A549 (cell line): Measurements from ENCODE around the gene PTPRE. TPM values are rescaled to one million over a fixed set of nuclear protein-coding genes. Genes with fewer than 3 reads are reported as not detected.

Experiments
- ATAC-seq, 2 experiments: fragments of 200-7000 bp in 1 of 2; fragments of >200 bp in 1 of 2; cut with Nextera tagmentation in 1 of 2; cut with Tn5 transposase in 1 of 2; 3 replicates each; pipeline versions ENCODE4 v1.8.0 to v1.9.1; 2018 to 2020; ENCODE audit warnings: mild to moderate bottlenecking in 1 of 2, moderate library complexity in 1 of 2
- CTCF ChIA-PET: fragments of 300-600 bp; sonication (Branson Sonifier 250); formaldehyde crosslinking; extraction: SDS; loops from one replicate; lab custom pipeline; 2021; ENCODE audit warnings: antibody characterized with exemption, inconsistent platforms; lab: Yijun Ruan, JAX
- POLR2A ChIA-PET: fragments of 350-600 bp; formaldehyde crosslinking; extraction: SDS; loops from one replicate; lab custom pipeline; 2021; ENCODE audit warnings: antibody characterized with exemption, inconsistent platforms; lab: Yijun Ruan, JAX
- DNase-seq, 2 experiments: peaks; one replicate each; pipeline versions ENCODE4 v3.0.0 to v3.0.0-alpha.2; 2011 to 2016; ENCODE audit warnings: low read depth in 1 of 2, low spot score in 1 of 2
- FAIRE-seq: peaks from 2 replicates; lab custom pipeline; 2011; peaks lifted over from hg19 to GRCh38; lab: Jason Lieb, UNC
- H3K27ac ChIP-seq, 2 experiments: fragments of >200 bp; sonication (Bioruptor Twin); formaldehyde crosslinking; 3 replicates each; pipeline ENCODE4 v1.5.1; 2016 to 2017
- H3K4me1 ChIP-seq: fragments of >200 bp; sonication (Bioruptor Twin); formaldehyde crosslinking; 3 replicates; pipeline ENCODE4 v1.6.1; 2016
- H3K4me2 ChIP-seq: fragments of >200 bp; sonication (Bioruptor Twin); formaldehyde crosslinking; 3 replicates; pipeline ENCODE4 v1.6.1; 2016
- H3K4me3 ChIP-seq: fragments of >200 bp; sonication (Bioruptor Twin); formaldehyde crosslinking; 3 replicates; pipeline ENCODE4 v1.5.1; 2016
- H3K9me3 ChIP-seq: fragments of >200 bp; sonication (Bioruptor Twin); formaldehyde crosslinking; 3 replicates; pipeline ENCODE4 v1.6.1; 2016
- BCL3 ChIP-seq: fragments of >200 bp; sonication (Bioruptor Twin); formaldehyde crosslinking; IDR thresholded peaks from 3 replicates; pipeline ENCODE4 v1.6.1; 2016
- BHLHE40 ChIP-seq: IDR thresholded peaks from 2 replicates; pipeline ENCODE4 v1.6.1; 2012; ENCODE audit warnings: low read depth, low read length, inconsistent platforms
- CBX8 ChIP-seq: fragments of 200-600 bp; sonication (generic); IDR thresholded peaks from 2 replicates; pipeline ENCODE4 v1.6.1; 2016
- CEBPB ChIP-seq, 2 experiments: fragments of >200 bp in 1 of 2; sonication (Bioruptor Twin) in 1 of 2; formaldehyde crosslinking in 1 of 2; IDR thresholded peaks; 2 replicates each; pipeline ENCODE4 v1.6.1; 2012 to 2016
- CHD2 ChIP-seq: fragments of 150-350 bp; IDR thresholded peaks from 2 replicates; pipeline ENCODE4 v1.6.1; 2014; ENCODE audit warnings: low read length; ENCODE audit not compliant: partially characterized antibody
- E2F6 ChIP-seq: IDR thresholded peaks from 2 replicates; pipeline ENCODE4 v1.6.1; 2012; ENCODE audit warnings: low read depth, borderline replicate concordance
- FOSL2 ChIP-seq, 2 experiments: fragments of 450-650 bp in 1 of 2; fragments of >200 bp in 1 of 2; sonication (Bioruptor Twin) in 1 of 2; formaldehyde crosslinking; IDR thresholded peaks; 2 replicates each; pipeline versions ENCODE4 v1.5.0 to v1.6.1; 2016 to 2020; ENCODE audit warnings: mild to moderate bottlenecking in 1 of 2, moderate library complexity in 1 of 2
- HOXA7 ChIP-seq: fragments of 250-450 bp; sonication (Bioruptor Pico); IDR thresholded peaks from 2 replicates; pipeline ENCODE4 v1.5.0; 2020; ENCODE audit warnings: mild to moderate bottlenecking, moderate library complexity
- HOXB5 ChIP-seq: fragments of 250-450 bp; sonication (Bioruptor Pico); IDR thresholded peaks from 2 replicates; pipeline ENCODE4 v1.5.0; 2020; ENCODE audit warnings: mild to moderate bottlenecking, moderate library complexity
- JUN ChIP-seq, 2 experiments: fragments of >200 bp; sonication (Bioruptor Twin); formaldehyde crosslinking; IDR thresholded peaks; 2 replicates in 1 of 2; 3 replicates in 1 of 2; pipeline ENCODE4 v1.6.1; 2016 to 2017
- KDM5A ChIP-seq: fragments of 200-600 bp; sonication (generic); IDR thresholded peaks from 2 replicates; pipeline ENCODE4 v1.6.1; 2016; ENCODE audit warnings: antibody characterized with exemption, mild to moderate bottlenecking
- MAFK ChIP-seq: fragments of 450-650 bp; IDR thresholded peaks from 2 replicates; pipeline ENCODE4 v1.6.1; 2014; ENCODE audit not compliant: partially characterized antibody
- MYC ChIP-seq: IDR thresholded peaks from 2 replicates; pipeline ENCODE4 v1.6.1; 2012; ENCODE audit warnings: mild to moderate bottlenecking, inconsistent platforms, low read length, improper control_type of control experiment, borderline replicate concordance
- NFE2L2 ChIP-seq: fragments of 150-350 bp; conservative IDR thresholded peaks from 2 replicates; pipeline ENCODE4 v1.6.1; 2014; ENCODE audit warnings: low read length
- NPAS2 ChIP-seq: fragments of 250-450 bp; sonication (Bioruptor Pico); IDR thresholded peaks from 2 replicates; pipeline ENCODE4 v1.8.0; 2022; ENCODE audit warnings: mild to moderate bottlenecking, moderate library complexity, borderline replicate concordance
- NR3C1 ChIP-seq: fragments of >200 bp; sonication (Bioruptor Twin); formaldehyde crosslinking; IDR thresholded peaks from 3 replicates; pipeline ENCODE4 v1.6.1; 2017
- PBX3 ChIP-seq: IDR thresholded peaks from 2 replicates; pipeline ENCODE4 v1.6.1; 2012
- PHF8 ChIP-seq: fragments of 200-600 bp; sonication (generic); IDR thresholded peaks from 2 replicates; pipeline ENCODE4 v1.6.1; 2016; ENCODE audit warnings: low read depth, mild to moderate bottlenecking, antibody characterized with exemption, moderate library complexity, borderline replicate concordance
- POLR2AphosphoS2 ChIP-seq: conservative IDR thresholded peaks from 2 replicates; pipeline ENCODE4 v1.6.1; 2012; ENCODE audit warnings: low read length, improper control_type of control experiment, inconsistent platforms
- RAD21 ChIP-seq, 2 experiments: fragments of >200 bp in 1 of 2; sonication (Bioruptor Twin) in 1 of 2; formaldehyde crosslinking in 1 of 2; IDR thresholded peaks in 1 of 2; conservative IDR thresholded peaks in 1 of 2; 2 replicates in 1 of 2; 3 replicates in 1 of 2; pipeline ENCODE4 v1.6.1; 2012 to 2018; ENCODE audit warnings: inconsistent platforms in 1 of 2
- RARB ChIP-seq: fragments of 250-450 bp; sonication (Bioruptor Pico); IDR thresholded peaks from 2 replicates; pipeline ENCODE4 v1.8.0; 2021; ENCODE audit warnings: mild to moderate bottlenecking, moderate library complexity
- RFX5 ChIP-seq: fragments of 450-650 bp; IDR thresholded peaks from 2 replicates; pipeline ENCODE4 v1.7.1; 2014; ENCODE audit warnings: antibody characterized with exemption, mild to moderate bottlenecking, moderate library complexity
- TFCP2L1 ChIP-seq: fragments of 250-450 bp; sonication (Bioruptor Pico); IDR thresholded peaks from 2 replicates; pipeline ENCODE4 v1.5.0; 2021; ENCODE audit warnings: mild to moderate bottlenecking
- ZC3H11A ChIP-seq: fragments of 450-650 bp; IDR thresholded peaks from 2 replicates; pipeline ENCODE4 v1.6.1; 2014; ENCODE audit warnings: antibody characterized with exemption, mild to moderate bottlenecking
- ZFP36 ChIP-seq: fragments of 450-650 bp; IDR thresholded peaks from 2 replicates; pipeline ENCODE4 v1.6.1; 2014; ENCODE audit warnings: borderline replicate concordance; ENCODE audit not compliant: partially characterized antibody
- WGBS: methylation state at CpG from one replicate; pipeline ENCODE4 v1.1.6; 2017; ENCODE audit errors: missing lambda C conversion rate; 5-methylcytosine and 5-hydroxymethylcytosine counted together
- polyA plus RNA-seq, 4 experiments: library from polyadenylated mRNA; depleted of rRNA in 3 of 4; stranded (reverse); fragments of >200 nt; fragmentation: RNase III in 1 of 4; extraction: RNeasy Plus Mini Kit Qiagen cat#74134 plus additional on column Dnase treatment in 1 of 4; gene quantifications; 2 replicates in 3 of 4; 3 replicates in 1 of 4; pipeline ENCODE4 v1.2.3, GENCODE V29; 2011 to 2017

The PTPRE gene
- polyA plus RNA-seq, 2 of the 4 experiments (the other 2 are of a cell fraction): 0.31 to 1.5 TPM

- TF ChIP-seq E2F6 (no peak), KDM5A (no peak), MYC (no peak), NR3C1 (no peak), ZFP36 (no peak), CHD2 (no peak), CEBPB (IDR thresholded peaks at IDR 0.05) (no peak), TFCP2L1 (no peak), PBX3 (no peak)
These were observed 22.4 kb upstream of the PTPRE start (continued) for GRCh38 chr10:127884501-127884900.

- no peaks in the 10 kb centered on the region for H3K4me1 ChIP-seq
- no peak overlapping the region for H3K4me3 ChIP-seq
- no peak for DNase-seq
- no peak for TF ChIP-seq BCL3
- no peak for TF ChIP-seq CBX8
- TF ChIP-seq NPAS2 (CRISPR knock-in tag): no peak
- TF ChIP-seq RFX5: no peak
- TF ChIP-seq POLR2AphosphoS2: no peak
- no peak for TF ChIP-seq RARB (CRISPR knock-in tag)
- no peak for TF ChIP-seq PHF8
- TF ChIP-seq RAD21 (conservative IDR thresholded peaks at IDR 0.05 in 1 of 2, IDR thresholded peaks at IDR 0.05 in 1 of 2): no peak
- TF ChIP-seq MYC: no peak
- no peak for TF ChIP-seq MAFK
- no peak for TF ChIP-seq JUN (IDR thresholded peaks at IDR 0.05)
- TF ChIP-seq ZC3H11A: no peak
- TF ChIP-seq TFCP2L1: no peak
- TF ChIP-seq KDM5A: no peak
- TF ChIP-seq FOSL2 (IDR thresholded peaks at IDR 0.05): no peak
- no peak for TF ChIP-seq FOSL2 (CRISPR knock-in tag; IDR thresholded peaks at IDR 0.05)
- TF ChIP-seq BHLHE40: no peak
- TF ChIP-seq E2F6: no peak
- no peak for TF ChIP-seq HOXB5 (CRISPR knock-in tag)
- no peak for TF ChIP-seq NFE2L2
- TF ChIP-seq HOXA7 (CRISPR knock-in tag): no peak
- CTCF ChIA-PET: no interaction called here
- FAIRE-seq: no peak
- POLR2A ChIA-PET: no interaction called here
- 67% methylated on average over 9 of the region's 12 CpGs for WGBS
- H3K9me3 ChIP-seq: no peaks in the 10 kb centered on the region
- no peak overlapping the region for H3K4me2 ChIP-seq
- no peak for ATAC-seq
- H3K27ac ChIP-seq: no peak overlapping the region
These were observed 20.4 kb upstream of the PTPRE start for GRCh38 chr10:127886371-127887051.
